Measurements from ENCODE around the gene RBFOX2. TPM values are rescaled to one million over a fixed set of nuclear protein-coding genes. Genes with fewer than 3 reads are reported as not detected.

RBFOX2 gene
- total and polyA plus RNA-seq, 2 donors from 2014 or later = 17.2 to 68.6 TPM

- intact Hi-C loops (cut with DNase I) = no loop called here
- Histone ChIP-seq H3K27ac (ENCODE audit: low read depth in 2 of 2, low read length in 2 of 2) (no peak overlapping the region), H3K4me1 (ENCODE audit: control insufficient read depth in 2 of 3, insufficient read depth in 2 of 3, low read depth in 1 of 3, low read length in 3 of 3) (peaks cover 9 to 24% (median 16%) of the 10 kb centered on the region in 3 donors)
These were observed 194.6 kb downstream of the RBFOX2 start for GRCh38 chr22:35834061-35834460.

GRCh38 chr22:35830305-35830704 lies 198.3 kb downstream of the RBFOX2 start:
- Histone ChIP-seq H3K36me3 (ENCODE audit: control insufficient read depth in 2 of 3, insufficient read depth in 3 of 3, low read length in 3 of 3) (no peaks in the 10 kb centered on the region), H3K9ac (ENCODE audit: low read length in 3 of 3) (no peak overlapping the region), H3K27me3 (ENCODE audit: control insufficient read depth, insufficient read depth, low read length) (no peaks in the 10 kb centered on the region), H3K9me3 (ENCODE audit: control insufficient read depth in 2 of 3, insufficient read depth in 1 of 3, low read length in 3 of 3) (no peaks in the 10 kb centered on the region), H3K4me1 (ENCODE audit: control insufficient read depth in 2 of 3, insufficient read depth in 2 of 3, low read depth in 1 of 3, low read length in 3 of 3) (peaks cover 0 to 10% (median 3%) of the 10 kb centered on the region in 3 donors), H3K4me3 (ENCODE audit: low read length in 3 of 3) (no peak overlapping the region), H3K27ac (ENCODE audit: low read depth in 2 of 2, low read length in 2 of 2) (no peak overlapping the region)
- DNase-seq (no peak), FAIRE-seq (no peak)
- no peak for TF ChIP-seq CTCF (IDR thresholded peaks at IDR 0.05; ENCODE audit: borderline replicate concordance, extremely low read depth, insufficient read depth)
- intact Hi-C loops (cut with DNase I) = no loop called here

More at GRCh38 chr22:35834061-35834460, 194.6 kb downstream of the RBFOX2 start:
- TF ChIP-seq CTCF (IDR thresholded peaks at IDR 0.05; ENCODE audit: borderline replicate concordance, extremely low read depth, insufficient read depth) = no peak
- no peaks in the 10 kb centered on the region for H3K27me3 ChIP-seq (ENCODE audit: control insufficient read depth, insufficient read depth, low read length)
- H3K36me3 ChIP-seq (ENCODE audit: control insufficient read depth in 2 of 3, insufficient read depth in 3 of 3, low read length in 3 of 3) = no peaks in the 10 kb centered on the region
- no peak overlapping the region for H3K4me3 ChIP-seq (ENCODE audit: low read length in 3 of 3)
- no peak for FAIRE-seq
- no peaks in the 10 kb centered on the region for H3K9me3 ChIP-seq (ENCODE audit: control insufficient read depth in 2 of 3, insufficient read depth in 1 of 3, low read length in 3 of 3)
- DNase-seq = no peak
- H3K9ac ChIP-seq (ENCODE audit: low read length in 3 of 3) = no peak overlapping the region

- intact Hi-C loops (cut with DNase I) = no loop called here
- Histone ChIP-seq H3K4me3 (ENCODE audit: low read length in 3 of 3) (no peak overlapping the region), H3K9me3 (ENCODE audit: control insufficient read depth in 2 of 3, insufficient read depth in 1 of 3, low read length in 3 of 3) (no peaks in the 10 kb centered on the region), H3K4me1 (ENCODE audit: control insufficient read depth in 2 of 3, insufficient read depth in 2 of 3, low read depth in 1 of 3, low read length in 3 of 3) (peaks cover 0 to 3% (median 0%) of the 10 kb centered on the region in 3 donors), H3K9ac (ENCODE audit: low read length in 3 of 3) (no peak overlapping the region), H3K36me3 (ENCODE audit: control insufficient read depth in 2 of 3, insufficient read depth in 3 of 3, low read length in 3 of 3) (no peaks in the 10 kb centered on the region), H3K27ac (ENCODE audit: low read depth in 2 of 2, low read length in 2 of 2) (no peak overlapping the region), H3K27me3 (ENCODE audit: control insufficient read depth, insufficient read depth, low read length) (no peaks in the 10 kb centered on the region)
- FAIRE-seq (no peak), DNase-seq (no peak)
- no peak for TF ChIP-seq CTCF (IDR thresholded peaks at IDR 0.05; ENCODE audit: borderline replicate concordance, extremely low read depth, insufficient read depth)
These were observed 204.4 kb downstream of the RBFOX2 start for GRCh38 chr22:35824256-35824655.

- intact Hi-C loops (cut with DNase I) = no loop called here
- Histone ChIP-seq H3K27me3 (ENCODE audit: control insufficient read depth, insufficient read depth, low read length) (no peaks in the 10 kb centered on the region), H3K4me3 (ENCODE audit: low read length in 3 of 3) (no peak overlapping the region), H3K4me1 (ENCODE audit: control insufficient read depth in 2 of 3, insufficient read depth in 2 of 3, low read depth in 1 of 3, low read length in 3 of 3) (peaks cover 0 to 3% (median 0%) of the 10 kb centered on the region in 3 donors), H3K9ac (ENCODE audit: low read length in 3 of 3) (no peak overlapping the region), H3K27ac (ENCODE audit: low read depth in 2 of 2, low read length in 2 of 2) (no peak overlapping the region), H3K36me3 (ENCODE audit: control insufficient read depth in 2 of 3, insufficient read depth in 3 of 3, low read length in 3 of 3) (no peaks in the 10 kb centered on the region), H3K9me3 (ENCODE audit: control insufficient read depth in 2 of 3, insufficient read depth in 1 of 3, low read length in 3 of 3) (no peaks in the 10 kb centered on the region)
- FAIRE-seq (no peak), DNase-seq (no peak)
- no peak for TF ChIP-seq CTCF (IDR thresholded peaks at IDR 0.05; ENCODE audit: borderline replicate concordance, extremely low read depth, insufficient read depth)
These were observed 207.0 kb downstream of the RBFOX2 start for GRCh38 chr22:35821654-35822053.
